Sciatic nerve (tissue), 2 donors: ENCODE results near the gene DSPP. TPM values are rescaled to one million over a fixed set of nuclear protein-coding genes. Genes with fewer than 3 reads are reported as not detected.

Experiments used
- ATAC-seq: fragments of 200-7000 bp; cut with Tn5 transposase; one replicate; pipeline ENCODE4 v1.9.1; 2020; ENCODE audit warnings: mild to moderate bottlenecking, moderate library complexity
- DNase-seq: peaks from one replicate; pipeline ENCODE4 v3.0.0-alpha.2; 2020; ENCODE audit warnings: low spot score
- intact Hi-C: fragments of 100-400 bp; cut with DNase I; formaldehyde crosslinking; loops from one replicate; pipeline ENCODE4 v1.14.2; 2022
- total RNA-seq: library from RNA; stranded (reverse); fragmentation: NEBNext Ultra II Directional; extraction: Animal tissue kit (Norgen Biotek cat#: 25700); gene quantifications from one replicate; pipeline ENCODE4 v1.2.1, GENCODE V29; 2021
- donor health status: DM: no; HTN: no; CAD: no.
- donor health status: DM: no; HTN: no; CAD: no.

The DSPP gene
- total RNA-seq, 1 donor from 2014 or later: not detected

DNA sequence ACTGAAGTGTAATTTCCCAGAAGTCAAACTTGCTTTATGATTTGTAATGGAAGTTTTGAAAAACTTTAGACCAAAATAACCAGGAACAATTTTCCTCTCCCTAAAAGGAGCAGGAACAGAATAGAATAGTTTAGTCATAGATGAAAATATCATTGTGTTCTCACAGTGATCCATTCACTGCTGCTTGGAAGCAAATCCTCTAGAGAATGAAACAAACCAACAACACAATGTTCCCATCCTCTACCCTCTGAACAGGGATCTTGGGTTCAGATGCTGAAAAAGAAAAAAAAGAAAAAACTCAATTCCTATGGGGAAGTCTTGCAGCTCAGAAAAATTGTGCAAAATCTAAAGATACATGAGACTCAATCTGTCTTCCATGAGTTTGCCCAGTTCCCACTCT lies 12.2 kb downstream of the DSPP start:
- intact Hi-C loops: no loop called here
- ATAC-seq (peak; percentile 99), DNase-seq (no peak)

DNA sequence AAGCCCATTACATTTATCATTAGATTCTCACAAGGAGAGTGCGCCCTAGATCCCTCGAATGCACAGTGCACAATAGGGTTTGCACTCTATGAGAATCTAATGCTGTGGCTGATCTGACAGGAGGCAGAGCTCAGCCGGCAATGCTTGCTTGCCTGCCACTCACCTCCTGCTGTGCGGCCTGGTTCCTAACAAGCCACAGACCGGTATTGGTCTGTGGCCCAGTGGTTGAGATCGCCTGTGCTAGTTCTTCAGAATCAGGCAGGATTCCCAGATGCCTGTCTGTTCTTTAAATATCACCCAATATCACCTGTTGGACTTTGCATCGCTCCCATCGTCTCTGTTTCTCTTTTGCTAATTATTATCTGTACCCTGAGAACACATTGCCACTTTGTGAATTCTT lies 14.0 kb downstream of the DSPP start:
- DNase-seq (no peak), ATAC-seq (no peak)
- intact Hi-C loops: no loop called here

DNA sequence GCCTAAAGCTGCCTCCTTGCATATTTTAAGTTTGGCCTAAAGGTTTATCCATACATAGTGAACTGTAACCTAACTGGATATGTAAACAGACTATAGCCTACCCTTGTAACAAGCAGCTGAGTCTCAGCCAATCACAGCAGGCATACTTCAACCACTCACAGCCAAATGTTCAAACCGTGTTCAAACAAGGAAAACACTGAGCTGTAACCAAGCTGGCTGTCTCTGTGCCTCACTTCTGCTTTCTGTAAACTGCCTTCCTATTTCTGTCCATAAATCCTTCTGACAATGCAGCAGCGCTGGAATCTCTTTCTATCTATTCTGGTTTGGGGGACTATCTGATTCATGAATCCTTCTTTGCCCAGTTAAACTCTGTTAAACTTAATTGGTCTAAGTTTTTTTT lies 16.4 kb downstream of the DSPP start:
- no peak for DNase-seq
- intact Hi-C loops: no loop called here
- ATAC-seq: no peak

DNA sequence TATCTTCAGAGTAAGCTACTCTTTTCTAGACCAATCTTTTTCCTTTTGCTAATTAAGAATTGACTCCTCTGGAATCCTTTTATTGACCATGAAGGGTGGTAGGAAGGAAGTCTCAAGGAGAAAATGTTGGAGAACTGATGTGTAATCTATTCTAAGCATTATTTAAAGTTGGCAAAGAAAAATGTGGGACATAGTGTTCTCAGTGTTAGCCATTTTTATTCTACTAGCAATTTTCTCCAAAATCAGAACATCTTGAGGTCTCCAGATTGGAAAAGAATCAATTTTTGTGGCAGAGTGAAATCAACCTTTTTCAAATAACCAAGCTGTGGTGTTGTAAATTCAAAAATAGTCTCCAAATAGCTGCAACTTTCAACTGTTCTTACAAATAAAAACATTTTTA lies 23.3 kb downstream of the DSPP start:
- no peak for DNase-seq
- ATAC-seq: no peak
- intact Hi-C loops: no loop called here

DNA sequence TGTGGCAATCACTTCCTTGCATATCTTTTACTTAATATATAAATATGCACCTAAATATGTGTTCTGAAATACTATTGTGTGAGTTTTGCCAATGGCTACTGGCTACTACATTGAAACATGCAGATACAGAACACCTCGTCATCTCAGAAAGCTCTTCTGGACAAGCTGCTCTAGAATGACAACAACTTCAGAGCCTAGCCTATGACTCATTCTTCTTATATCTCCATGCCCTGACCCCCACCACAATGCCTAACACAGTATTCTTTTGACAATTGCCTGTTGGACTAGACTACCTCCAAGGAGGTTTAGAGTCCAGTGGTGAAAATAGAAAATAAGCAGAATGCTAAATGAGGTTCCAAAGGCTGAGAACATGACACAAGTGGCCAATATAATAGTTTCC lies 24.1 kb downstream of the DSPP start:
- intact Hi-C loops: no loop called here
- ATAC-seq: peak; percentile 34

DNA sequence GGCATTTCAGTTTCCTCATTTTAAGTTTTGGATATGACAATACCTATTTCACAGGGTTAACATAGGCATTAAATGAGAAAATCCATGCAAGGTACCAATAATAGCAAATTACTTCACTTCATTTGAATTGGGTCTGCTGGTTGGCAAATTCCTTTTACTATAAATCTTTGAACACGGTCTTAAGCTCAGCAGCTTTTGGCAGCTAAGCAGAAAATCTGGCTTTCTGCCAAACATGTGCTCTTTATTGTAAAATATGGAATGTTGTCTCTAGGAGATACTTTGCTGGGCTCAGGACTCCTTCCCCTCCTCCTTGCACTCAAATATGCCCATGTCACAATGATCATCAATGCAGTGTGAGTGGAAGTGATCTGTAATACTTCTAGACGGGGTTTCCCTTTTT lies 24.9 kb downstream of the DSPP start:
- intact Hi-C loops: no loop called here
- ATAC-seq: peak; percentile 65
- DNase-seq: no peak

More for the DNA sequence above, 24.1 kb downstream of the DSPP start:
- no peak for DNase-seq

DNA sequence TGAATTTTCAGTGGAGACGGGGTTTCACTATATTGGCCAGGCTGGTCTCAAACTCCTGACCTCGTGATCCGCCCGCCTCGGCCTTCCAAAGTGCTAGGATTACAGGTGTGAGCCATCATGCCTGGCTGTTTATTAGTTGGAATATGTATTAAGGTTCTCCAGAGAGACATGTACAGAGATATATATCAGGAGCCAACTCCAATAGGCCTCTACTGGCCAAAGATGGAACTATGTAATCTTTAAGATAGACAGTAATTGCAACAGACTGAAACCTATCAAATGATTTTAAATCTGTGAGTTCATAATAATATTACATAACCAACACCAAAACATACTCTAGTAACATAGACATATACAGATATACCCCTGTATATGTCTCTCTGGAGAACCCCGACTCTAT lies 36.0 kb downstream of the DSPP start:
- ATAC-seq (no peak), DNase-seq (no peak)
- intact Hi-C loops: no loop called here

DNA sequence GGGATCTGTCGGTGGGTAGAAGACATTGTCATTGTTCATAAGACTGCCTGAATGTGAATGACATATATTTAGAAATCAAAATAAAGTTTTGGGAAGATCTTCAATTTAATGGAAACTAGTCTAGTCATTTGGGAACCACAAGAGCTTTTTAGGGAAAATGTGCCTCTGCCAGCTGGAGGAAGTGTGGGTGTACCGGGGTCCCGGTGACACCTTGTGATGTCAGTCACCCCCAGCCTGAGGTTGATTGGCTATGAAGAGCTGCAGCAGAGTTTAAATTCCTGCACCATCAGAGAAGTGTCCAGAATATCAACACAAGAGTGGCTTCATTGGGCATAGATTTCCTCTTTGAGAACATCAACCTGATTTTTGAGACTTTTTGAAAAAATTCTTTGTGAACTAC lies 41.7 kb downstream of the DSPP start, which contains the start of gene DMP1:
Gene DMP1 (plus strand): TSS at position 301 of the 400 bp plus-strand sequence. CDS start 6,213 bp downstream, outside the sequence.
- ATAC-seq: no peak
- DNase-seq: no peak
- intact Hi-C loops: no loop called here

DNA sequence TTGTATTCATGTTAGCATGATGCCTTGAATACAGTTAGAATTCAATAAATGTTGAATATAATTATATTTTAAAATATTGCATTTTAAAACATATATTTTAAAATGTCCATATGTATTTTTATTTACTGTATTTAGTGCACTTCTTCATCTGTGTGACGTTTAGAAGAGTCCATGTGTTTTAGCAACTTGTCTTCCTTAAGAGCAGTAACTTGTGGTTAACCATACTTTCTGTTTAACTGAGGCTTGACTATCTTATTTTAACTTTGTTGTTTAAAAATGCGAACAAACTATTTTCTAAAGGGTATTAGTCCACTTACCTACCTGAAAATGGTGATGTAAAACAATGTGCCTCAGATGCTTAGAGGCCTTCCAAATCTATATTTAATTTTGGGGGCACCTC lies 42.6 kb downstream of the DSPP start:
- DNase-seq: no peak
- ATAC-seq: no peak
- intact Hi-C loops: no loop called here

DNA sequence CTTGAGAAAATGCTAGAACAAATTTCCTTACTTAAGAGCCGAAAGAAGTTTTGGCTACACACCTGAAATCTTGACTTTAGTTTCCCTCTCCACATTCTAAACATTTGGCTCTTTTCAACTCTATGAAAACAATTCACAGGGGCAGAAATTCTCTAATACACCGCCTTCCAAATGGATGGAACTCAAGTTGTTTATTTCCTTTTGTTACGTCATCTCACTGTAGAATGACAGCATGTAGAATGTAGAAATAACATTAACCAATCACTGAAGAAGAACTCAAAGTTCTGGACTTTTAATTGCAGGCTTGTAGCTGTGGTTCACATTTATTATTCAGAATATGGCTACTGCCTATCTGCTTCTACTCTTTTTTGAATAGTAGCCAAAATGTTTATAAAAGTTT lies 43.6 kb downstream of the DSPP start:
- DNase-seq: no peak
- no peak for ATAC-seq
- intact Hi-C loops: no loop called here

DNA sequence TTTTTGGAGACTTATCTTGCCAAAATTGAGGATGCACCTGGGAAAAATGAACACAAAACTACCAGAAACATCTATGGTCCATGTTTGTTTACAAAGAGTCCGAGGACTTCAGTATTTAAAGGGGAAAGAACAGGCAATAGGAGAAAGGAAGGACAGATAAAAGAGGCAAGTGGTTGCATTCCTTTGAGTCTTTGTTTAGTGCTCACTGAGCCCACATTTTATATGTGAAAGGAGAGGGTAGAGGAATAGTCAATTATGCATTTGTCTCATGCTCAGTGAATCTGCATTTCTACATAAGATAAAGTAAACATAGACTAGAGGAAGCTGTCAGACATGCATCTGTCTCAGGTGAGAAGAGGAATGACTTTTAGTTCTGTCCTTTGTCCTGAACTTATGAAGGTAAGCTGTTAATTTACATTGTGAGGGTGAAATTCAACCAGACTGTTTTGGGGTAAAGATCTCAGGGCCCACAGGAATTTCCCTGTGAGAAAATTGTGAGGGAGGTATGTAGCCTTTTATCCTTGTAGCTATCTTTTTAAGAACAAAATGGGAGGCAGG lies 46.2 kb downstream of the DSPP start:
- ATAC-seq: no peak
- no peak for DNase-seq
- intact Hi-C loops: no loop called here

DNA sequence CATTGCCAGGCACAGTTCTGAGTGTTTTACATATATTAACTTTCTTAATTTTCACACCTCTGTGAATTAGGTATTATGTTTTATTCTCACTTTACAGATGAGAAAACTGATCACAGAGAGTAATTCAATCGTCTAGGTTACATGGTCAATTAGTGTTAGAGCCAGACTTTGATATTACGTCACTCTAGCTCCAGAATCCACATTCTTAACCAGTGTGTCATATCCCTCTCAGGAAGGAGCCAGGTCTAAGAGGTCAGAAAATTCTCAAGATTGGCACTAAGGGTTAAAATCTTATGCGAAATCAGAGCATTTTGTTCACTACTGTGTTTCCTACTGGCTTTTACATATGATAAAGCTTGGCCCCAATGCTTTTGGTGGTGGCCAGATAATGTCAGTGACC lies 49.2 kb downstream of the DSPP start:
- intact Hi-C loops: no loop called here
- ATAC-seq (peak; percentile 48), DNase-seq (no peak)

DNA sequence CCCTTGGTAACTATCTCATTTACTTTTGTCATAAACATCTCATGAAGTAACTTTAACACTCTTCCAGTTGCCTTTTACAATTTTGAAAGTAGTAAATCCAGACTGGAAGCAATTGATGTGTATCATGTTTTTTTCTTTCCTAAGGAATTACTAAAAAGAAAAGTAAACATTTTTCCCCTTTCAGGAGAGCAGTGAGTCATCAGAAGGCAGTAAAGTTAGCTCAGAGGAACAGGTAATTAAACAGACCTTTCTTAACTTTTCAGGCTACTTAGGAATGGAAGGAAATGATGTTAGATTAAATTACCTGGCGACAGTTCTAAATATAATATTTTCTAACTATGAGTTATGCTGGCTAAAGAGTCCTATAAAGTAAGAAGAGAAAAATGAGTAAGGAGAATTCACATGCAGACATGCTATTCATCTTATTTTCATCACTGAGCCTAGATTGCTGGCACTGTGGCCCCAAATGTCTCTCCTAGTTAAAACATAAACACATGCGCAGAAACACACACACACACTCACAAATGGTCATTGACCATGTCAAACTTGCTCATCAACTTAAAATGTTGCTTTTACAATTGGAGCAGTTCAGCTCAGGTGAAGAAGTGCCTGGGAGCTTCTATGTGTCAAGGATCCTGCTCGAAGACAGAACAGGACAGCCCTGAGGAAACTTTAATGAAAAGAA lies 51.1 kb downstream of the DSPP start:
- no peak for ATAC-seq
- DNase-seq: no peak
- intact Hi-C loops: no loop called here

DNA sequence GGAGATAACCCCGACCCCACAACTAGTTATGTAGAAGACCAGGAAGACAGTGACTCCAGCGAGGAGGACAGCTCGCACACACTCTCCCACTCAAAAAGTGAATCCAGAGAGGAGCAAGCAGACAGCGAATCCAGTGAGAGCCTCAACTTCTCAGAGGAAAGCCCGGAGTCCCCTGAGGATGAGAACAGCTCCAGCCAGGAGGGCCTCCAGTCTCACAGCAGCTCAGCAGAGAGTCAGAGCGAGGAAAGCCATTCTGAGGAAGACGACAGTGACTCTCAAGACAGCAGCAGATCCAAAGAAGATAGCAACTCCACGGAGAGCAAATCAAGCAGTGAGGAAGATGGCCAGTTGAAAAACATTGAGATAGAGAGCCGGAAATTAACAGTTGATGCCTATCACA lies 54.5 kb downstream of the DSPP start:
- ATAC-seq: no peak
- DNase-seq: no peak
- intact Hi-C loops: no loop called here

Other genes with a start within 250 kb of the DSPP start
- gene HSD17B11, start 217.3 kb upstream of the DSPP start, total RNA-seq: 66.1 TPM
- gene NUDT9, start 186.0 kb upstream of the DSPP start, total RNA-seq: 29.4 TPM
- gene SPARCL1, start 79.2 kb upstream of the DSPP start, total RNA-seq: 441 TPM
- not detected for gene DMP1, start 41.8 kb downstream of the DSPP start, total RNA-seq
- gene IBSP, start 191.0 kb downstream of the DSPP start, total RNA-seq: not detected
- gene MEPE, start 224.4 kb downstream of the DSPP start, total RNA-seq: not detected